LNCAP (cell line): Measurements from ENCODE around the gene GNAL.

Experiments
- CTCF ChIP-seq: fragments of 450-650 bp; IDR thresholded peaks from 2 replicates; pipeline ENCODE4 v1.5.1; 2017; ENCODE audit warnings: mild to moderate bottlenecking

Gene GNAL

GRCh38 chr18:11868230-11868629 is 179.2 kb downstream of the GNAL start:
- TF ChIP-seq CTCF, result no peak

GRCh38 chr18:11871501-11871900 is 182.4 kb downstream of the GNAL start:
- no peak for TF ChIP-seq CTCF

GRCh38 chr18:11872479-11873136 is 183.5 kb downstream of the GNAL start:
- peak; percentile 59 for TF ChIP-seq CTCF

GRCh38 chr18:11873670-11874340 is 184.7 kb downstream of the GNAL start:
- no peak for TF ChIP-seq CTCF

GRCh38 chr18:11874676-11875075 is 185.6 kb downstream of the GNAL start:
- no peak for TF ChIP-seq CTCF

GRCh38 chr18:11877497-11878135 is 188.6 kb downstream of the GNAL start:
- TF ChIP-seq CTCF, result no peak

GRCh38 chr18:11880586-11881304 is 191.7 kb downstream of the GNAL start:
- TF ChIP-seq CTCF, result no peak
